ENCODE data around the gene FBXO42. TPM values are rescaled to one million over a fixed set of nuclear protein-coding genes. Genes with fewer than 3 reads are reported as not detected.

Gene FBXO42
- total and polyA plus RNA-seq, 9 of the 15 experiments (the other 6 are each of a cell fraction or from before 2014, with no cell fraction given): 7.2 to 24.8 (median 17.4) TPM

GRCh38 chr1:16354619-16355018 lies 2.3 kb upstream of the FBXO42 start:
- Histone ChIP-seq H2AFZ (ENCODE audit: low read depth, low read length) (no peak overlapping the region), H4K20me1 (replicated peaks; ENCODE audit: control insufficient read depth, insufficient read depth, low read length) (peaks cover 4% of the 10 kb centered on the region; the same call in 1 of the 2 replicates), H3K79me2 (ENCODE audit: control insufficient read depth, insufficient read depth, low read length) (peaks cover 32% of the 10 kb centered on the region), H3K4me3 (no peak overlapping the region), H3K4me1 (replicated peaks in 1 of 2; ENCODE audit: control insufficient read depth in 2 of 2, insufficient read depth in 2 of 2, low read length in 2 of 2) (peaks cover 14 to 16% of the 10 kb centered on the region in 2 experiments), H3K9ac (ENCODE audit: insufficient read depth in 1 of 2, low read depth in 2 of 2, low read length in 2 of 2) (no peak overlapping the region), H3K36me3 (ENCODE audit: control insufficient read depth, insufficient read depth, low read length) (peaks cover 5% of the 10 kb centered on the region; the same call in 1 of the 3 replicates), H3K9me1 (ENCODE audit: control insufficient read depth, insufficient read depth, low read length) (no peaks in the 10 kb centered on the region), H3K4me2 (ENCODE audit: insufficient read depth, low read length) (no peak overlapping the region), H3K9me3 (replicated peaks; ENCODE audit: control insufficient read depth, insufficient read depth, low read depth, low read length) (no peaks in the 10 kb centered on the region), H3K27me3 (ENCODE audit: control insufficient read depth in 2 of 2, insufficient read depth in 2 of 2, low read length in 2 of 2) (no peaks in the 10 kb centered on the region), H3K27ac (ENCODE audit: extremely low read depth, low read depth, low read length) (no peak overlapping the region)
- CTCF ChIA-PET (ENCODE audit: low intra/inter-chr PET ratio): no interaction called here
- intact Hi-C loops (cut with micrococcal nuclease): loop anchor here (5.0 kb wide), 2 partner anchors 87 to 107 kb away; no protein-coding TSS in a partner anchor
- POLR2A ChIA-PET: interaction anchor here (0.7 to 4.2 kb wide), 7 partner anchors 9 to 22 kb away, joined by 3 to 33 read pairs (median 4); no protein-coding TSS in a partner anchor
- in situ Hi-C loops (cut with MboI): no loop called here
- ATAC-seq (no peak), DNase-seq (ENCODE audit: extremely low read depth in 1 of 4, low spot score in 3 of 4) (no peak), FAIRE-seq (no peak)
- no TSS peak for BruUV-seq (replicated peaks)
- TF ChIP-seq ZKSCAN8 (CRISPR knock-in tag; IDR thresholded peaks at IDR 0.05): no peak
- no peak for TF ChIP-seq ADNP (tag; IDR thresholded peaks at IDR 0.05)
- no peak for TF ChIP-seq SMAD2 (IDR thresholded peaks at IDR 0.05; ENCODE audit: low read depth, low read length)
- TF ChIP-seq FOXP1 (CRISPR knock-in tag; IDR thresholded peaks at IDR 0.05): no peak
- TF ChIP-seq EWSR1 (IDR thresholded peaks at IDR 0.05; ENCODE audit: borderline replicate concordance, low read depth, partially characterized antibody): no peak
- no peak for TF ChIP-seq MYBL2 (IDR thresholded peaks at IDR 0.05; ENCODE audit: low read depth)
- TF ChIP-seq MYBL2 (CRISPR knock-in tag; IDR thresholded peaks at IDR 0.05; ENCODE audit: borderline replicate concordance): no peak
- TF ChIP-seq EHMT2 (IDR thresholded peaks at IDR 0.05): no peak
- no peak for TF ChIP-seq KLF16 (IDR thresholded peaks at IDR 0.05)
- TF ChIP-seq ZNF57 (CRISPR knock-in tag; IDR thresholded peaks at IDR 0.05): no peak
- no peak for TF ChIP-seq ZNF644 (tag; IDR thresholded peaks at IDR 0.05; ENCODE audit: low read depth)
- TF ChIP-seq ZBTB8A (IDR thresholded peaks at IDR 0.05; ENCODE audit: partially characterized antibody): no peak
- no peak for TF ChIP-seq ZNF717 (CRISPR knock-in tag; IDR thresholded peaks at IDR 0.05)
- TF ChIP-seq KDM5B (IDR thresholded peaks at IDR 0.05; ENCODE audit: insufficient replicate concordance, low read depth, low read length): no peak
- WGBS (ENCODE audit: insufficient coverage, low coverage, missing lambda C conversion rate): 81% methylated on average over 2 of the region's 2 CpGs

Data from K562 (cell line).